ENCODE data around the gene SLC37A1.

GRCh38 chr21:42498012-42498411 lies 15.6 kb upstream of the SLC37A1 start:
- TF ChIP-seq KLF9 (tag by site-specific recombination; IDR thresholded peaks at IDR 0.05; ENCODE audit: low read depth) (no peak), ZNF830 (tag by site-specific recombination; IDR thresholded peaks at IDR 0.05; ENCODE audit: low read depth) (no peak), CTCF (tag by site-specific recombination; IDR thresholded peaks at IDR 0.05) (no peak), SP2 (tag by site-specific recombination; IDR thresholded peaks at IDR 0.05) (no peak), ZNF785 (tag by site-specific recombination; IDR thresholded peaks at IDR 0.05) (no peak), REST (tag by site-specific recombination; IDR thresholded peaks at IDR 0.05) (no peak), ZNF660 (tag by site-specific recombination; IDR thresholded peaks at IDR 0.05) (no peak)
